ENCODE data around the gene THEMIS2. TPM values are rescaled to one million over a fixed set of nuclear protein-coding genes. Genes with fewer than 3 reads are reported as not detected.

Gene THEMIS2
- total and polyA plus RNA-seq, 9 of the 15 experiments (the other 6 are each of a cell fraction or from before 2014, with no cell fraction given), result 2.3 to 12.7 (median 8.0) TPM

DNA sequence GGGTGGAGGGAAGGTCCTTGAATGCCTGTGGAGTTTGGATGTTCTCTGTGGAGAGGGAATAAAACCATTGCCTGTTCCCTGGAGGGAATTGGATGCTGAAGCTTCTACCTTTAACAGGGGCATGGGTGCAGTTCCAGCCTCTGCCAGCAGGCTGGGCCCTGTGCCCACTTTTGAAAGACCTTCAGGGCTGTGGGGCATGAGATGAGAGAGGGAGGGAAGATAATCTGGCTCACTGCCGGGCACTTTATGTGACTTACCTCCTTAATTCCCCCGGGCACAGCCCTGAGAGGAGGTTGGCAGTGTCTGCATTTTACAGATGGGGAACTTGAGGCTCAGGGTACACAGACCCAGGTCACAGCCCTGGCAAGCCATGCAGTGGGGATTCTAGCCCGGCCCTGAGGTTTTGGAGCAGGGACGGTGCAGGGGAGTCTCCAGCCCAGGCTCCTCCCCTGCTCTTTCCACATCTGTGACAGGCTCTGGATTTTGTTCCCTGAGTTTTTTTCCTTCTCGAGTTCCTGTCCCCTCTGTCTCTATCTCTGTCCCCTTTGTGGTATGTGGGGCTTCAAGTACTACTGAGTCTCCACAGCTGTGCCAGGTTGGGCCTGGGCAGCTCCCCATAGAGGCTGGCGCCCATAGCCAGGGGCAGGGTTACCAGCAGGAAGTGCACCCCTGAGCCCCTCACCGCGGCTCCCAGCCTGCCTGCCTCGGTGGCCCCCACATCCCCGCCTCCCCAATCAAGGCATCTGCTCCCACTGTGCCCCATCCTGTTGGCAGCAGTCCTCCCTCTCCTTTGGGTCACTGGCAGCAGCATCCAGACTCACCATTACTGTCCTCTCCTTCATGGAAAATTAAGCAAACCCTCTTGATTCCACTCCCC, 14.0 kb upstream of the THEMIS2 start (continued):
- TF ChIP-seq NFIC (IDR thresholded peaks at IDR 0.05), result peak; percentile 88
- peak; percentile 54; the same call in 1 of the 2 replicates for TF ChIP-seq EP300 (IDR thresholded peaks at IDR 0.05; ENCODE audit: low read length)

- BruUV-seq (replicated peaks), result no TSS peak
- H3K4me3 ChIP-seq, result no peak overlapping the region
- FAIRE-seq, result no peak
Observed at GRCh38 chr1:27858949-27859576, 13.3 kb upstream of the THEMIS2 start.

More at GRCh38 chr1:27858949-27859576, 13.3 kb upstream of the THEMIS2 start:
- Histone ChIP-seq H3K9ac (ENCODE audit: insufficient read depth in 1 of 2, low read depth in 2 of 2, low read length in 2 of 2) (peak overlapping the region in 1 of 2 experiments; percentile 58; a peak in 2 of 4 replicates), H3K9me1 (ENCODE audit: control insufficient read depth, insufficient read depth, low read length) (no peaks in the 10 kb centered on the region), H3K27me3 (ENCODE audit: control insufficient read depth in 2 of 2, insufficient read depth in 2 of 2, low read length in 2 of 2) (no peaks in the 10 kb centered on the region), H3K4me2 (ENCODE audit: insufficient read depth, low read length) (no peak overlapping the region), H3K4me1 (replicated peaks in 1 of 2; ENCODE audit: control insufficient read depth in 2 of 2, insufficient read depth in 2 of 2, low read length in 2 of 2) (peaks cover 14 to 30% of the 10 kb centered on the region in 2 experiments; a peak in 4 of 5 replicates), H3K79me2 (ENCODE audit: control insufficient read depth, insufficient read depth, low read length) (no peaks in the 10 kb centered on the region), H3K9me3 (replicated peaks; ENCODE audit: control insufficient read depth, insufficient read depth, low read depth, low read length) (no peaks in the 10 kb centered on the region), H3K36me3 (ENCODE audit: control insufficient read depth, insufficient read depth, low read length) (no peaks in the 10 kb centered on the region), H4K20me1 (replicated peaks; ENCODE audit: control insufficient read depth, insufficient read depth, low read length) (no peaks in the 10 kb centered on the region), H2AFZ (ENCODE audit: low read depth, low read length) (no peak overlapping the region), H3K27ac (ENCODE audit: extremely low read depth, low read depth, low read length) (no peak overlapping the region)
- POLR2A ChIA-PET, result no interaction called here
- TF ChIP-seq, protein P1, sequence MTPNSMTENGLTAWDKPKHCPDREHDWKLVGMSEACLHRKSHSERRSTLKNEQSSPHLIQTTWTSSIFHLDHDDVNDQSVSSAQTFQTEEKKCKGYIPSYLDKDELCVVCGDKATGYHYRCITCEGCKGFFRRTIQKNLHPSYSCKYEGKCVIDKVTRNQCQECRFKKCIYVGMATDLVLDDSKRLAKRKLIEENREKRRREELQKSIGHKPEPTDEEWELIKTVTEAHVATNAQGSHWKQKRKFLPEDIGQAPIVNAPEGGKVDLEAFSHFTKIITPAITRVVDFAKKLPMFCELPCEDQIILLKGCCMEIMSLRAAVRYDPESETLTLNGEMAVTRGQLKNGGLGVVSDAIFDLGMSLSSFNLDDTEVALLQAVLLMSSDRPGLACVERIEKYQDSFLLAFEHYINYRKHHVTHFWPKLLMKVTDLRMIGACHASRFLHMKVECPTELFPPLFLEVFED (CRISPR knock-in tag; conservative IDR thresholded peaks at IDR 0.05), result no peak
- TF ChIP-seq CEBPG (CRISPR knock-in tag; IDR thresholded peaks at IDR 0.05) (0 out of 2 replicates have a peak, but pooled peaks have one; percentile 8), CEBPG (tag; conservative IDR thresholded peaks at IDR 0.05 in 1 of 2, IDR thresholded peaks at IDR 0.05 in 1 of 2) (no peak), CBX2 (IDR thresholded peaks at IDR 0.05; ENCODE audit: insufficient read depth, low read length, poor library complexity, severe bottlenecking) (no peak), PHF20 (IDR thresholded peaks at IDR 0.05; ENCODE audit: partially characterized antibody) (no peak), SPI1 (IDR thresholded peaks at IDR 0.05; ENCODE audit: borderline replicate concordance, low read depth, low read length) (no peak)
- intact Hi-C loops (cut with micrococcal nuclease) (loop anchor here (1.0 to 5.0 kb wide), 5 partner anchors 78 to 1018 kb away; no protein-coding TSS in a partner anchor), in situ Hi-C loops (cut with MboI) (no loop called here)
- DNase-seq (ENCODE audit: extremely low read depth in 1 of 4, low spot score in 3 of 4), result no peak
- ATAC-seq, result no peak
- 68% methylated on average over 10 of the region's 14 CpGs for WGBS (ENCODE audit: insufficient coverage, low coverage, missing lambda C conversion rate)
- CTCF ChIA-PET (ENCODE audit: low intra/inter-chr PET ratio), result interaction anchor here (0.7 to 3.9 kb wide), 4 partner anchors 89 to 349 kb away, joined by 3 to 44 read pairs (median 6); no protein-coding TSS in a partner anchor
